HL-60 (cell line): Measurements from ENCODE around the gene MAPK9.

ENCODE experiments used
- DNase-seq, 2 experiments: peaks; one replicate each; pipeline ENCODE4 v3.0.0-alpha.2; 2010 to 2020; ENCODE audit warnings: low read depth in 1 of 2, low spot score in 1 of 2
- H3K27ac ChIP-seq: fragments of 250-450 bp; sonication (Bioruptor Pico); replicated peaks from 2 replicates; pipeline ENCODE4 v1.5.1; 2020; ENCODE audit warnings: mild to moderate bottlenecking, moderate library complexity
- H3K27me3 ChIP-seq: fragments of 250-450 bp; sonication (Bioruptor Pico); 2 replicates; pipeline ENCODE4 v1.5.1; 2021; ENCODE audit warnings: mild to moderate bottlenecking, moderate library complexity; ENCODE audit not compliant: insufficient read depth, poor library complexity, severe bottlenecking
- H3K4me3 ChIP-seq: replicated peaks from 2 replicates; pipeline ENCODE4 v1.5.1; 2011; ENCODE audit warnings: mild to moderate bottlenecking, control low read depth, low read length; ENCODE audit not compliant: insufficient read depth
- CTCF ChIP-seq: IDR thresholded peaks from one replicate; pipeline ENCODE4 v1.5.1; 2011; ENCODE audit warnings: low read length, control low read depth, inconsistent platforms; ENCODE audit not compliant: insufficient read depth
- GABPA ChIP-seq: IDR thresholded peaks from 2 replicates; pipeline ENCODE4 v1.6.1; 2012; ENCODE audit warnings: low read depth
- POLR2AphosphoS5 ChIP-seq: IDR thresholded peaks from 2 replicates; pipeline ENCODE4 v1.6.1; 2012; ENCODE audit warnings: low read depth
- REST ChIP-seq: IDR thresholded peaks from 2 replicates; pipeline ENCODE4 v1.6.1; 2012; ENCODE audit warnings: low read depth; ENCODE audit not compliant: insufficient replicate concordance
- SPI1 ChIP-seq: IDR thresholded peaks from 2 replicates; pipeline ENCODE4 v1.6.1; 2012; ENCODE audit warnings: low read depth, mild to moderate bottlenecking, borderline replicate concordance

The MAPK9 gene

GRCh38 chr5:180191716-180192115, 100.2 kb downstream of the MAPK9 start:
- no peak for DNase-seq
- no peak for TF ChIP-seq SPI1
- no peak for TF ChIP-seq POLR2AphosphoS5
- no peak for TF ChIP-seq REST
- no peak for TF ChIP-seq GABPA
- TF ChIP-seq CTCF: no peak
- no peak overlapping the region for H3K4me3 ChIP-seq
- H3K27me3 ChIP-seq: no peaks in the 10 kb centered on the region
- H3K27ac ChIP-seq: no peak overlapping the region

GRCh38 chr5:180187767-180188166, 104.1 kb downstream of the MAPK9 start:
- Histone ChIP-seq H3K27me3 (no peaks in the 10 kb centered on the region), H3K27ac (no peak overlapping the region)
- no peak for DNase-seq

More at GRCh38 chr5:180187767-180188166, 104.1 kb downstream of the MAPK9 start:
- no peak for TF ChIP-seq CTCF
- TF ChIP-seq SPI1: no peak
- no peak for TF ChIP-seq POLR2AphosphoS5
- TF ChIP-seq REST: no peak
- no peak for TF ChIP-seq GABPA
- no peak overlapping the region for H3K4me3 ChIP-seq
